IgD-negative memory B cell (primary cell): Measurements from ENCODE around the gene OSBPL2. TPM values are rescaled to one million over a fixed set of nuclear protein-coding genes. Genes with fewer than 3 reads are reported as not detected.

Source experiments
- H3K27ac Mint-ChIP-seq, 3 donors: one replicate each; pipeline ENCODE4 v1.8.0; 2020 to 2022; ENCODE audit warnings: mild to moderate bottlenecking in 3 of 3, mixed read lengths in 3 of 3, moderate library complexity in 1 of 3
- H3K27me3 Mint-ChIP-seq: one replicate; pipeline ENCODE4 v1.8.0; 2021; ENCODE audit warnings: mixed read lengths
- H3K36me3 Mint-ChIP-seq: one replicate; pipeline ENCODE4 v1.8.0; 2020; ENCODE audit warnings: mild to moderate bottlenecking, mixed read lengths
- H3K4me1 Mint-ChIP-seq, 3 donors: one replicate each; pipeline ENCODE4 v1.8.0; 2020 to 2022; ENCODE audit warnings: mixed read lengths in 3 of 3, mild to moderate bottlenecking in 1 of 3
- H3K4me3 Mint-ChIP-seq, 4 donors: one replicate each; pipeline ENCODE4 v1.8.0; 2020 to 2022; ENCODE audit warnings: mild to moderate bottlenecking in 4 of 4, mixed read lengths in 4 of 4, moderate library complexity in 3 of 4
- H3K9me3 Mint-ChIP-seq, 3 donors: one replicate each; pipeline ENCODE4 v1.8.0; 2020 to 2021; ENCODE audit warnings: mixed read lengths in 3 of 3, mild to moderate bottlenecking in 1 of 3
- polyA plus RNA-seq: library from polyadenylated mRNA; unstranded; fragments of 300-500 nt; fragmentation: Illumina TruSeq; gene quantifications from one replicate; pipeline ENCODE4 v1.2.3, GENCODE V29; 2021

The OSBPL2 gene
- polyA plus RNA-seq, 1 donor from 2014 or later = 25.6 TPM

GRCh38 chr20:62311832-62312661, 73.7 kb downstream of the OSBPL2 start:
- no peaks in the 10 kb centered on the region for H3K27me3 Mint-ChIP-seq
- H3K4me1 Mint-ChIP-seq = peaks cover 0 to 1% (median 0%) of the 10 kb centered on the region in 3 donors
- no peak overlapping the region for H3K4me3 Mint-ChIP-seq
- H3K27ac Mint-ChIP-seq = no peak overlapping the region
- H3K9me3 Mint-ChIP-seq = peaks cover 0 to 2% (median 0%) of the 10 kb centered on the region in 3 donors
- no peaks in the 10 kb centered on the region for H3K36me3 Mint-ChIP-seq

- Mint-ChIP-seq H3K4me3 (no peak overlapping the region), H3K4me1 (peaks cover 0 to 1% (median 0%) of the 10 kb centered on the region in 3 donors), H3K27ac (no peak overlapping the region), H3K27me3 (no peaks in the 10 kb centered on the region), H3K9me3 (peaks cover 0 to 2% (median 0%) of the 10 kb centered on the region in 3 donors), H3K36me3 (no peaks in the 10 kb centered on the region)
Observed at GRCh38 chr20:62312662-62312977, 74.3 kb downstream of the OSBPL2 start.

GRCh38 chr20:62313021-62313420, 74.7 kb downstream of the OSBPL2 start:
- no peaks in the 10 kb centered on the region for H3K27me3 Mint-ChIP-seq

GRCh38 chr20:62313460-62314338, 75.4 kb downstream of the OSBPL2 start:
- H3K27me3 Mint-ChIP-seq = no peaks in the 10 kb centered on the region
- no peak overlapping the region for H3K4me3 Mint-ChIP-seq
- no peak overlapping the region for H3K27ac Mint-ChIP-seq
- H3K4me1 Mint-ChIP-seq = peaks cover 0 to 1% (median 0%) of the 10 kb centered on the region in 3 donors
- H3K9me3 Mint-ChIP-seq = peaks cover 0 to 2% (median 0%) of the 10 kb centered on the region in 3 donors
- no peaks in the 10 kb centered on the region for H3K36me3 Mint-ChIP-seq

More at GRCh38 chr20:62313021-62313420, 74.7 kb downstream of the OSBPL2 start:
- Mint-ChIP-seq H3K9me3 (peaks cover 0 to 2% (median 0%) of the 10 kb centered on the region in 3 donors), H3K4me1 (peaks cover 0 to 1% (median 0%) of the 10 kb centered on the region in 3 donors), H3K4me3 (no peak overlapping the region), H3K27ac (no peak overlapping the region), H3K36me3 (no peaks in the 10 kb centered on the region)

DNA sequence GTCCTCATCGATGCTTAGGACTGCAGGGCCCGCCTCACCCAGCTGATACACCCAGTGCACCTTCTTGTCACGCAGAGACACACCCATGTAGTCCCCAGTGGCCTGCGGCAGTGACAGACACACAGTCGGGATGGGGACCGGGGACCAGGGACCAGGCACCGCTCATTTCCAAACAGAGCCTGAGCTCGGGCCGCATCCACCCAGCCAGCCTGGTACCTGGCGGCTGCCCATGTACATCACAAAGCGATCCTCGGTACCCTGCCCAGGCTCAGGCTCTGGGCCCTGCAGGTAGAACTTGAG, 76.0 kb downstream of the OSBPL2 start:
- Mint-ChIP-seq H3K27ac (no peak overlapping the region), H3K4me1 (peaks cover 0 to 1% (median 0%) of the 10 kb centered on the region in 3 donors), H3K27me3 (no peaks in the 10 kb centered on the region)

GRCh38 chr20:62314711-62315302, 76.5 kb downstream of the OSBPL2 start:
- Mint-ChIP-seq H3K4me3 (no peak overlapping the region), H3K27me3 (no peaks in the 10 kb centered on the region), H3K4me1 (peaks cover 0 to 1% (median 0%) of the 10 kb centered on the region in 3 donors), H3K9me3 (peaks cover 0 to 2% (median 0%) of the 10 kb centered on the region in 3 donors), H3K36me3 (no peaks in the 10 kb centered on the region), H3K27ac (no peak overlapping the region)

More for the DNA sequence above, 76.0 kb downstream of the OSBPL2 start:
- peaks cover 0 to 2% (median 0%) of the 10 kb centered on the region in 3 donors for H3K9me3 Mint-ChIP-seq
- H3K36me3 Mint-ChIP-seq = no peaks in the 10 kb centered on the region
- H3K4me3 Mint-ChIP-seq = no peak overlapping the region

- Mint-ChIP-seq H3K9me3 (peaks cover 0 to 2% (median 0%) of the 10 kb centered on the region in 3 donors), H3K4me3 (no peak overlapping the region), H3K27ac (peak overlapping the region in 1 of 3 donors; percentile 25), H3K27me3 (no peaks in the 10 kb centered on the region), H3K4me1 (peaks cover 0 to 1% (median 0%) of the 10 kb centered on the region in 3 donors), H3K36me3 (no peaks in the 10 kb centered on the region)
Observed at GRCh38 chr20:62315773-62316172, 77.5 kb downstream of the OSBPL2 start.

- H3K4me1 Mint-ChIP-seq = peaks cover 0 to 1% (median 0%) of the 10 kb centered on the region in 3 donors
- no peaks in the 10 kb centered on the region for H3K27me3 Mint-ChIP-seq
- H3K9me3 Mint-ChIP-seq = peaks cover 0 to 2% (median 0%) of the 10 kb centered on the region in 3 donors
- no peak overlapping the region for H3K4me3 Mint-ChIP-seq
- H3K36me3 Mint-ChIP-seq = no peaks in the 10 kb centered on the region
- peak overlapping the region in 1 of 3 donors; percentile 25 for H3K27ac Mint-ChIP-seq
Observed at GRCh38 chr20:62316331-62317166, 78.2 kb downstream of the OSBPL2 start.

GRCh38 chr20:62317167-62317655, 78.9 kb downstream of the OSBPL2 start:
- H3K9me3 Mint-ChIP-seq = peaks cover 0 to 2% (median 0%) of the 10 kb centered on the region in 3 donors
- no peaks in the 10 kb centered on the region for H3K36me3 Mint-ChIP-seq
- no peaks in the 10 kb centered on the region for H3K27me3 Mint-ChIP-seq
- peaks cover 0 to 1% (median 0%) of the 10 kb centered on the region in 3 donors for H3K4me1 Mint-ChIP-seq
- no peak overlapping the region for H3K27ac Mint-ChIP-seq
- no peak overlapping the region for H3K4me3 Mint-ChIP-seq

GRCh38 chr20:62318400-62319345, 80.4 kb downstream of the OSBPL2 start:
- Mint-ChIP-seq H3K27ac (peak overlapping the region in 2 of 3 donors; percentile 25 to 57), H3K27me3 (no peaks in the 10 kb centered on the region), H3K4me3 (no peak overlapping the region)

GRCh38 chr20:62319346-62319909, 81.1 kb downstream of the OSBPL2 start:
- Mint-ChIP-seq H3K4me3 (no peak overlapping the region), H3K9me3 (peaks cover 0 to 2% (median 0%) of the 10 kb centered on the region in 3 donors), H3K27ac (peak overlapping the region in 2 of 3 donors; percentile 25 to 57), H3K27me3 (no peaks in the 10 kb centered on the region), H3K36me3 (no peaks in the 10 kb centered on the region), H3K4me1 (peaks cover 0 to 1% (median 0%) of the 10 kb centered on the region in 3 donors)

More at GRCh38 chr20:62318400-62319345, 80.4 kb downstream of the OSBPL2 start:
- peaks cover 0 to 1% (median 0%) of the 10 kb centered on the region in 3 donors for H3K4me1 Mint-ChIP-seq
- peaks cover 0 to 2% (median 0%) of the 10 kb centered on the region in 3 donors for H3K9me3 Mint-ChIP-seq
- H3K36me3 Mint-ChIP-seq = no peaks in the 10 kb centered on the region

- Mint-ChIP-seq H3K9me3 (no peaks in the 10 kb centered on the region), H3K4me3 (no peak overlapping the region), H3K4me1 (peaks cover 0 to 1% (median 0%) of the 10 kb centered on the region in 3 donors), H3K36me3 (peaks cover 2% of the 10 kb centered on the region), H3K27ac (peak overlapping the region in 1 of 3 donors; percentile 39), H3K27me3 (no peaks in the 10 kb centered on the region)
Observed at GRCh38 chr20:62320581-62321354, 82.4 kb downstream of the OSBPL2 start.
